GM19099 (cell line): ENCODE measurements around the gene GRK6.

Experiments used
- POLR2A ChIP-seq: IDR thresholded peaks from 3 replicates; pipeline ENCODE4 v1.6.1; 2011; ENCODE audit warnings: low read depth; ENCODE audit not compliant: insufficient read length; ENCODE audit errors: extremely low read depth

The GRK6 gene

GRCh38 chr5:177471610-177472356 lies 45.3 kb downstream of the GRK6 start:
- TF ChIP-seq POLR2A, result no peak

GRCh38 chr5:177472460-177473442 lies 46.3 kb downstream of the GRK6 start:
- peak; percentile 44 for TF ChIP-seq POLR2A

GRCh38 chr5:177473443-177474001 lies 47.0 kb downstream of the GRK6 start, which contains the start of gene DBN1:
Gene DBN1, minus strand, starts transcription at chr5:177473634. Its CDS starts 113 bp downstream, at chr5:177473521.
- TF ChIP-seq POLR2A, result no peak

GRCh38 chr5:177474002-177474476 lies 47.6 kb downstream of the GRK6 start:
- no peak for TF ChIP-seq POLR2A

GRCh38 chr5:177474846-177475562 lies 48.5 kb downstream of the GRK6 start:
- TF ChIP-seq POLR2A, result no peak

- TF ChIP-seq POLR2A, result no peak
Measured at GRCh38 chr5:177475563-177476427, 49.3 kb downstream of the GRK6 start.

- TF ChIP-seq POLR2A, result no peak
Measured at GRCh38 chr5:177476531-177477233, 50.2 kb downstream of the GRK6 start.

GRCh38 chr5:177477701-177478477 lies 51.4 kb downstream of the GRK6 start:
- TF ChIP-seq POLR2A, result no peak

- no peak for TF ChIP-seq POLR2A
Measured at GRCh38 chr5:177478711-177479646, 52.5 kb downstream of the GRK6 start.

GRCh38 chr5:177479774-177480173 lies 53.3 kb downstream of the GRK6 start:
- TF ChIP-seq POLR2A, result no peak

GRCh38 chr5:177482359-177482795 lies 55.9 kb downstream of the GRK6 start:
- no peak for TF ChIP-seq POLR2A

GRCh38 chr5:177483042-177483441 lies 56.6 kb downstream of the GRK6 start:
- TF ChIP-seq POLR2A, result no peak
